ENCODE results near the gene TMEM263.

DNA sequence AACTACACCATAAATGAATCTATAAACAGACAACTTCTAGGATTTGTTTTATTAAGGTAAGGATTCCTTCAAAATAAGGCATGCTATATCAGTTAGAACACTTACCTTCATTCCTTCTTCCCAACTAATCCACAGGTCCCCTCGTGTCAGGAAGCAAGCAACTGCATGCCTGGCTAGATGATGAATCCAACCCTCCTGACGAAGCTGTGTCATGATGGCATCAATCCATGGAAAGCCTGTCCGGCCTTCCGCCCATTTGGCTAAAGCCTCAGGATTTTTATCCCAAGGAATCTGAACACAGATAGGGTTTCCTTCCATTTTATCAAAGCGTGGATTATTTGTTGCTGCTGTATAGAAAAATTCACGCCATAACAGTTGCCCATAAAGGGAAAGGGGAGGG, 43.7 kb downstream of the TMEM263 start:
- TF ChIP-seq, protein P1, sequence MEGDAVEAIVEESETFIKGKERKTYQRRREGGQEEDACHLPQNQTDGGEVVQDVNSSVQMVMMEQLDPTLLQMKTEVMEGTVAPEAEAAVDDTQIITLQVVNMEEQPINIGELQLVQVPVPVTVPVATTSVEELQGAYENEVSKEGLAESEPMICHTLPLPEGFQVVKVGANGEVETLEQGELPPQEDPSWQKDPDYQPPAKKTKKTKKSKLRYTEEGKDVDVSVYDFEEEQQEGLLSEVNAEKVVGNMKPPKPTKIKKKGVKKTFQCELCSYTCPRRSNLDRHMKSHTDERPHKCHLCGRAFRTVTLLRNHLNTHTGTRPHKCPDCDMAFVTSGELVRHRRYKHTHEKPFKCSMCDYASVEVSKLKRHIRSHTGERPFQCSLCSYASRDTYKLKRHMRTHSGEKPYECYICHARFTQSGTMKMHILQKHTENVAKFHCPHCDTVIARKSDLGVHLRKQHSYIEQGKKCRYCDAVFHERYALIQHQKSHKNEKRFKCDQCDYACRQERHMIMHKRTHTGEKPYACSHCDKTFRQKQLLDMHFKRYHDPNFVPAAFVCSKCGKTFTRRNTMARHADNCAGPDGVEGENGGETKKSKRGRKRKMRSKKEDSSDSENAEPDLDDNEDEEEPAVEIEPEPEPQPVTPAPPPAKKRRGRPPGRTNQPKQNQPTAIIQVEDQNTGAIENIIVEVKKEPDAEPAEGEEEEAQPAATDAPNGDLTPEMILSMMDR (IDR thresholded peaks at IDR 0.05), result no peak
- no peak for TF ChIP-seq TCF7L2 (IDR thresholded peaks at IDR 0.05; ENCODE audit: low read depth, low read length)
- no peak for TF ChIP-seq POLR2AphosphoS5 (IDR thresholded peaks at IDR 0.05; ENCODE audit: low read depth, low read length)
- no peak for TF ChIP-seq SIN3A (IDR thresholded peaks at IDR 0.05; ENCODE audit: borderline replicate concordance, insufficient read depth, low read depth, low read length)
- TF ChIP-seq, protein P2, sequence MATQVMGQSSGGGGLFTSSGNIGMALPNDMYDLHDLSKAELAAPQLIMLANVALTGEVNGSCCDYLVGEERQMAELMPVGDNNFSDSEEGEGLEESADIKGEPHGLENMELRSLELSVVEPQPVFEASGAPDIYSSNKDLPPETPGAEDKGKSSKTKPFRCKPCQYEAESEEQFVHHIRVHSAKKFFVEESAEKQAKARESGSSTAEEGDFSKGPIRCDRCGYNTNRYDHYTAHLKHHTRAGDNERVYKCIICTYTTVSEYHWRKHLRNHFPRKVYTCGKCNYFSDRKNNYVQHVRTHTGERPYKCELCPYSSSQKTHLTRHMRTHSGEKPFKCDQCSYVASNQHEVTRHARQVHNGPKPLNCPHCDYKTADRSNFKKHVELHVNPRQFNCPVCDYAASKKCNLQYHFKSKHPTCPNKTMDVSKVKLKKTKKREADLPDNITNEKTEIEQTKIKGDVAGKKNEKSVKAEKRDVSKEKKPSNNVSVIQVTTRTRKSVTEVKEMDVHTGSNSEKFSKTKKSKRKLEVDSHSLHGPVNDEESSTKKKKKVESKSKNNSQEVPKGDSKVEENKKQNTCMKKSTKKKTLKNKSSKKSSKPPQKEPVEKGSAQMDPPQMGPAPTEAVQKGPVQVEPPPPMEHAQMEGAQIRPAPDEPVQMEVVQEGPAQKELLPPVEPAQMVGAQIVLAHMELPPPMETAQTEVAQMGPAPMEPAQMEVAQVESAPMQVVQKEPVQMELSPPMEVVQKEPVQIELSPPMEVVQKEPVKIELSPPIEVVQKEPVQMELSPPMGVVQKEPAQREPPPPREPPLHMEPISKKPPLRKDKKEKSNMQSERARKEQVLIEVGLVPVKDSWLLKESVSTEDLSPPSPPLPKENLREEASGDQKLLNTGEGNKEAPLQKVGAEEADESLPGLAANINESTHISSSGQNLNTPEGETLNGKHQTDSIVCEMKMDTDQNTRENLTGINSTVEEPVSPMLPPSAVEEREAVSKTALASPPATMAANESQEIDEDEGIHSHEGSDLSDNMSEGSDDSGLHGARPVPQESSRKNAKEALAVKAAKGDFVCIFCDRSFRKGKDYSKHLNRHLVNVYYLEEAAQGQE (IDR thresholded peaks at IDR 0.05; ENCODE audit: insufficient read depth in 1 of 2, low read depth in 2 of 2, low read length in 1 of 2), result no peak
